ENCODE measurements around the gene LGALS4.
"Not testable (repeated sequence)": the region's sequence is repeated elsewhere in the genome, so short reads cannot be mapped to it uniquely, and the experiment has no call there.

LGALS4 gene

DNA sequence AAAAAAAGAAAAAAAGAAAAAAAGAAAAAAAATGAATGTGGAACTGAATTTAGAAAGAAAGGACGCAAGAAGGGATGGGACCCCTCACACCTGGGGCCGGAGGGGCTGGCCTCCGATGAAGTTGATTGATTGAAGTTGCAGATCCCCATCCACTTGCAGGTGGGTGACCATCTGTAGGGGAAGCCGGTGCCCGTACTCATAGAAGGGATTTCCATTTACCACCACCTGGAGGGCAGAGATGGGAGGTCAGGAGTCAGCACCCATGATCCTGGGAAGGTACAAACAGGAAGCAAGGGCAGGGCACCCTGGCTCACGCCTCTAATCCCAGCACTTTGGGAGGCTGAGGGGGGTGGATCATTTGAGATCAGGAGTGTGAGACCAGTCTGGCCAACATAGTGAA, 6.4 kb downstream of the LGALS4 start:
- no peak for DNase-seq

GRCh38 chr19:38805180-38805579, 7.6 kb downstream of the LGALS4 start:
- no peaks in the 10 kb centered on the region for H3K9me3 Mint-ChIP-seq
- no peaks in the 10 kb centered on the region for H3K27me3 Mint-ChIP-seq
- H3K36me3 Mint-ChIP-seq (ENCODE audit: insufficient read depth): no peaks in the 10 kb centered on the region
- ATAC-seq (replicated peaks) (no peak), DNase-seq (no peak)
- H3K4me3 Mint-ChIP-seq: no peak overlapping the region
- H3K4me1 Mint-ChIP-seq (ENCODE audit: low read depth in 2 of 2): peaks cover 2 to 5% of the 10 kb centered on the region in 2 donors
- peak overlapping the region in 1 of 2 donors; percentile 47 for H3K27ac Mint-ChIP-seq

More for the DNA sequence above, 6.4 kb downstream of the LGALS4 start:
- H3K27ac Mint-ChIP-seq: no peak overlapping the region
- H3K36me3 Mint-ChIP-seq (ENCODE audit: insufficient read depth): no peaks in the 10 kb centered on the region
- H3K4me1 Mint-ChIP-seq (ENCODE audit: low read depth in 2 of 2): peaks cover 2 to 5% of the 10 kb centered on the region in 2 donors
- no peaks in the 10 kb centered on the region for H3K27me3 Mint-ChIP-seq
- ATAC-seq (replicated peaks): no peak
- H3K9me3 Mint-ChIP-seq: no peaks in the 10 kb centered on the region
- no peak overlapping the region for H3K4me3 Mint-ChIP-seq

- Mint-ChIP-seq H3K27ac (no peak overlapping the region), H3K36me3 (ENCODE audit: insufficient read depth) (no peaks in the 10 kb centered on the region), H3K9me3 (no peaks in the 10 kb centered on the region), H3K4me3 (no peak overlapping the region), H3K4me1 (ENCODE audit: low read depth in 2 of 2) (peaks cover 2 to 5% of the 10 kb centered on the region in 2 donors), H3K27me3 (no peaks in the 10 kb centered on the region)
- ATAC-seq (replicated peaks) (no peak), DNase-seq (no peak)
Measured at GRCh38 chr19:38803543-38803942, 9.2 kb downstream of the LGALS4 start.

DNA sequence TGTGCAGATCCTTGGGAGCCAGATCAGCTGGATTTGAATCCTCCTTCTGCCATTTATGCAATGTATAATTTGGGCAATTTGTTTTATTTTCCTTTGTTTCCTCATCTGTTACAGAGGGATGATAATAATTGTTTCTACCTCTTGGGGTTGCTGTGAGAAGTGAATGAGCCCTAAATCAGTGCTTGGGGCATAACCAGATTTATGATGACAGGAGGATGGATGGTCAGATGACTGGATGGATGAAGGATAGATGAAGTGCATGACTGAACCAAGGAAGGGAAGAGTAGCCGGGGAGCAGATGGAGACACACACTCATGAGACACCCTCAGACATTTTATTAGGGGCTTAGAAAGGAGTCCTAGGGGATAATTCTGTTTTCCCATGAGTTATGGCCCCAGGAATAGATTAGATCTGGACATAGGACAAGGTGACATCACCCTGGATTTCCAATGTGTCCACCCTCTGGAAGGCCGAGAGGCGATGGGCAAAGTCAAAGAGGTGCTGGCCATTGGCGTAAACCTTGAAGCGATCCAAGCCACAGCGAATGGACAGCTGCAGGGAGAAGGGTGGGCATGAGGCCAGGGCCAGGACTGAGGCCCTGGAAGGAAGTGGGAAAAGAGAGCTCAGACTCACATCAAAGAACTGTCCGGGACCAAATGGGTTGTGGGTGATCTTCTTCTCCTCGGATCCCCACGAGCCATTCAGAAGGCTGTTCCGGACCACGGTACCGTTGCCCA, 11.2 kb downstream of the LGALS4 start:
- ATAC-seq (replicated peaks): no peak
- H3K4me1 Mint-ChIP-seq (ENCODE audit: low read depth in 2 of 2): peaks cover 2 to 5% of the 10 kb centered on the region in 2 donors
- no peak overlapping the region for H3K27ac Mint-ChIP-seq
- no peaks in the 10 kb centered on the region for H3K27me3 Mint-ChIP-seq
- H3K4me3 Mint-ChIP-seq: no peak overlapping the region
- H3K9me3 Mint-ChIP-seq: no peaks in the 10 kb centered on the region
- H3K36me3 Mint-ChIP-seq (ENCODE audit: insufficient read depth): no peaks in the 10 kb centered on the region
- DNase-seq: no peak

- DNase-seq (no peak), ATAC-seq (replicated peaks) (no peak)
- Mint-ChIP-seq H3K4me1 (ENCODE audit: low read depth in 2 of 2) (peaks cover 2 to 5% of the 10 kb centered on the region in 2 donors), H3K9me3 (no peaks in the 10 kb centered on the region), H3K4me3 (no peak overlapping the region), H3K36me3 (ENCODE audit: insufficient read depth) (no peaks in the 10 kb centered on the region), H3K27me3 (no peaks in the 10 kb centered on the region), H3K27ac (no peak overlapping the region)
Measured at GRCh38 chr19:38800577-38801347, 12.0 kb downstream of the LGALS4 start.

DNA sequence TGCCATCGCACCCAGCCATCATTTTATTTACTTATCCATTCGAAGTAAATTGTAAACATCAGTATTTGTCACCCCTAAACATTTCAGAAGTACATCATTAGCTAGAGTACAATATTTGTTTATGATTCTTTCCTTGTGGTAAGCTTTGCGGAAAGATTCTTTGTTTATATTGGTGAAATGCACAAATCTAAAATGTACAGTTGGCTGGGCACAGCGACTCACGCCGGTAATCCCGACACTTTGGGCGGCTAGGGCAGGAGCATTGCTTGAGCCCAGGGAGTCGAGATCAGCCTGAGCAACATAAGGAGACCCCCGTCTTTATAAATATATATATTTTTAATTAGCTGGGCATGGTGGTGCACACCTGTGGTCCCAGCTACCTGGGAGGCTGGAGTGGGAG, 13.6 kb downstream of the LGALS4 start:
- Mint-ChIP-seq H3K36me3 (ENCODE audit: insufficient read depth) (no peaks in the 10 kb centered on the region), H3K4me1 (ENCODE audit: low read depth in 2 of 2) (peaks cover 0 to 4% of the 10 kb centered on the region in 2 donors), H3K9me3 (no peaks in the 10 kb centered on the region), H3K4me3 (no peak overlapping the region), H3K27me3 (no peaks in the 10 kb centered on the region), H3K27ac (no peak overlapping the region)
- ATAC-seq (replicated peaks) (no peak), DNase-seq (no peak)

GRCh38 chr19:38797781-38798180, 15.0 kb downstream of the LGALS4 start:
- not testable (repeated sequence) for H3K9me3 Mint-ChIP-seq; ATAC-seq (replicated peaks); DNase-seq; H3K27me3 Mint-ChIP-seq; H3K27ac Mint-ChIP-seq; H3K4me3 Mint-ChIP-seq; H3K4me1 Mint-ChIP-seq (ENCODE audit: low read depth in 2 of 2); H3K36me3 Mint-ChIP-seq (ENCODE audit: insufficient read depth)

GRCh38 chr19:38796154-38796553, 16.6 kb downstream of the LGALS4 start:
- Mint-ChIP-seq H3K27ac (no peak overlapping the region), H3K4me3 (no peak overlapping the region), H3K27me3 (no peaks in the 10 kb centered on the region), H3K36me3 (ENCODE audit: insufficient read depth) (no peaks in the 10 kb centered on the region), H3K4me1 (ENCODE audit: low read depth in 2 of 2) (peaks cover 0 to 4% of the 10 kb centered on the region in 2 donors), H3K9me3 (no peaks in the 10 kb centered on the region)
- DNase-seq (no peak), ATAC-seq (replicated peaks) (no peak)

DNA sequence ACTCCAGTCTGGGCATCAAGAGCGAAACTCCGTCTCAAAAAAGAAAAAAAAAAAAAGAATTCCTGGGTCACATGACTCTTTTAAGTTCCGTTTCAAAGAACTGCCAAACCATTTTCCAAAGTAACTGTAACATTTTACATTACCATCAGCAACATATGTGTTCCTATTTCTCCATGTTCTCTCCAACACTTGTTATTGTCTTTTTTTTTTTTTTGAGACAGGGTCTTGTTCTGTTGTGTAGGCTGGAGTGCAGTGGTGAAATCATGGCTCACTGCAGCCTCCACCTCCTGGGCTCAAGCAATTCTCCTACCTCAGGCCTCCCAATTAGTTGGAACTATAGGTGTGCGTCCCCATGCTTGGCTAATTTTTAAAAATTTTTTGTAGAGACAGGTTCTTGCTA, 17.2 kb downstream of the LGALS4 start:
- no peak for ATAC-seq (replicated peaks)
- no peak for DNase-seq

DNA sequence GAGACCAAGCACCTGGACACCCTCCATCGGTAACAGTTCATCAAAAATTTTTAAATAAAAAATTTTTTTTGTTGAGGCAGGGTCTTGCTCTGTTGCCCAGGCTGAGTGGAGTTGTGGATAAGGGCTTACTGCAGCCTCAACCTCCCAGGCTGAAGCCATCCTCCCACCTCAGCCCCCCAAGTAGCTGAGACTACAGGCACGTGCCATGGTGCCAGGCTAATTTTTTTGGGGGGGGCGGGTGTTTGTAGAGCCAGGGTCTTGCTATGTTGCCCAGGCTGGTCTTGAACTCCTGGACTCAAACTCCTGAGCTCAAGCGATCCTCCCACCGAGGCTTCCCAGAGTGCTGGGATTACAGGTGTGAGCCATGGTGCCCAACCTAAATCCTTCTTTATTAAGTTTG, 19.1 kb downstream of the LGALS4 start:
- DNase-seq (no peak), ATAC-seq (replicated peaks) (no peak)
- peaks cover 0 to 4% of the 10 kb centered on the region in 2 donors for H3K4me1 Mint-ChIP-seq (ENCODE audit: low read depth in 2 of 2)
- no peak overlapping the region for H3K27ac Mint-ChIP-seq
- H3K36me3 Mint-ChIP-seq (ENCODE audit: insufficient read depth): no peaks in the 10 kb centered on the region
- H3K4me3 Mint-ChIP-seq: no peak overlapping the region
- H3K27me3 Mint-ChIP-seq: no peaks in the 10 kb centered on the region
- H3K9me3 Mint-ChIP-seq: no peaks in the 10 kb centered on the region

More for the DNA sequence above, 17.2 kb downstream of the LGALS4 start:
- Mint-ChIP-seq H3K27me3 (no peaks in the 10 kb centered on the region), H3K9me3 (no peaks in the 10 kb centered on the region), H3K27ac (no peak overlapping the region), H3K4me1 (ENCODE audit: low read depth in 2 of 2) (peaks cover 0 to 4% of the 10 kb centered on the region in 2 donors), H3K36me3 (ENCODE audit: insufficient read depth) (no peaks in the 10 kb centered on the region), H3K4me3 (no peak overlapping the region)

GRCh38 chr19:38793177-38793576, 19.6 kb downstream of the LGALS4 start:
- Mint-ChIP-seq H3K4me3 (peak overlapping the region; percentile 47 to 54), H3K4me1 (ENCODE audit: low read depth in 2 of 2) (peaks cover 0 to 4% of the 10 kb centered on the region in 2 donors), H3K9me3 (no peaks in the 10 kb centered on the region), H3K36me3 (ENCODE audit: insufficient read depth) (no peaks in the 10 kb centered on the region), H3K27me3 (no peaks in the 10 kb centered on the region), H3K27ac (no peak overlapping the region)
- ATAC-seq (replicated peaks) (no peak), DNase-seq (no peak)

- H3K27ac Mint-ChIP-seq: no peak overlapping the region
- no peaks in the 10 kb centered on the region for H3K27me3 Mint-ChIP-seq
Measured at GRCh38 chr19:38792250-38793111, 20.3 kb downstream of the LGALS4 start.

GRCh38 chr19:38791451-38792064, 21.2 kb downstream of the LGALS4 start:
- H3K4me3 Mint-ChIP-seq; DNase-seq; H3K27me3 Mint-ChIP-seq; H3K4me1 Mint-ChIP-seq (ENCODE audit: low read depth in 2 of 2); H3K36me3 Mint-ChIP-seq (ENCODE audit: insufficient read depth); H3K9me3 Mint-ChIP-seq; H3K27ac Mint-ChIP-seq: not testable (repeated sequence)
- peak; percentile 95 for ATAC-seq (replicated peaks)

More at GRCh38 chr19:38792250-38793111, 20.3 kb downstream of the LGALS4 start:
- Mint-ChIP-seq H3K4me1 (ENCODE audit: low read depth in 2 of 2) (peaks cover 0 to 4% of the 10 kb centered on the region in 2 donors), H3K36me3 (ENCODE audit: insufficient read depth) (no peaks in the 10 kb centered on the region), H3K4me3 (peak overlapping the region; percentile 47 to 54), H3K9me3 (no peaks in the 10 kb centered on the region)
- peak; percentile 22 for ATAC-seq (replicated peaks)
- peak in 2 of 3 experiments; percentile 8 to 19 for DNase-seq

Measured in effector memory CD8-positive, alpha-beta T cell (primary cell).